GM21367 (cell line): Measurements from ENCODE around the gene EGFR.
A peak's percentile ranks its signal among the peaks of the same experiment; 100 is the strongest.

Experiments used
- ATAC-seq: cut with Tn5 transposase; IDR thresholded peaks from one replicate; pipeline ENCODE4 v1.9.1; 2021; ENCODE audit not compliant: unreplicated experiment

Gene EGFR

DNA sequence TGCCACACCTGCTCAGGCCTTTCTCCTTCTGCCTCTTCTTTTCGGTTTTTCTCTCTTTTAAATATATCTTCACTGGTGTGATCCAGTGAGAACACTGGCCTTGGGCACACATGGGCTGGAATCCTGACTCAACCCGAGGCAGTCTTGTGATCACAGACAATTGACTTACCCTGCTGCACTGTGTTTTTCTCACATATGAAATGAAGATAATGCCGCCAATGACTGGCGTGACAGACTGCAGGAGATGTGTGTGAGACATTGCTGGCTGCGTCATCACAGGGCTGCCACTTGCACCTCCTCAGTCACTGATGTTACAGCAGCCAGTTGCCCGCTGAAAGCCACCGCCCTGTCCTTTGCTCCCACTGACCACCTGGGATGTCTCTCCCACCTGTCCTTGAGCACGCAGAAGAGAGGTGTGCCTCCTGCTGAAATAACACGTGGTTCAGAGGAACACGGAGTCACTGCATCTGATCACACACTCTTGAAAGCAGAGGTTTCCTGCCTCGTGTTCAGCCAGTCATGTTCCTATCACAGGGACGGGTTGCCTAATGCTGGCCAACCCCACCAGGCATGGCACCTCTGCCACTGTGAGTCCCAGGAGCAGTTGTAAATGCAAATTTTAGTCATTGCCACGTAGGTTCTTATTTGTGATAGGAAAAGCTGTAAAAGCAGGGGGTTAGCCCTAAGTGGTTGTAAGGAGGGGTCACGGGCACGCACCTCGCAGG, 221.8 kb downstream of the EGFR start:
- no peak for ATAC-seq

DNA sequence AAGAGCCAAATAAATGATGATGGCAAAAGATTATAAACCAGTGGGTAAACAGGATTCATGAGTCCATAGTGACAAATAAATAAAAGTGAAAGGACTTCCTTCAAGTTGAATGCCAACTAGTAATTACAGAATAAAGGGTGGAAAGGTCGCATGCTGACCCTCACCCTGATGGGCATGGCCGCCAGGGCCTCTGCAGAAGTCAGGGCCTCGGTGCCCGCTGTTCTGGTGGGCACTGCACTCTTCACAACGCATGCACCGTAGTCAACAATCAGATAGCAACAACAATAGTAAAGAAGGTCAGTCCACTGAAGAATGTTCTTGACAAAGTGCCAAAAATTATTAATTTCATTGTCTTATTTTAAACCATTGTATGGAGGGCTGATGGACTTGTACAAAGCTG, 223.1 kb downstream of the EGFR start:
- ATAC-seq, result no peak

DNA sequence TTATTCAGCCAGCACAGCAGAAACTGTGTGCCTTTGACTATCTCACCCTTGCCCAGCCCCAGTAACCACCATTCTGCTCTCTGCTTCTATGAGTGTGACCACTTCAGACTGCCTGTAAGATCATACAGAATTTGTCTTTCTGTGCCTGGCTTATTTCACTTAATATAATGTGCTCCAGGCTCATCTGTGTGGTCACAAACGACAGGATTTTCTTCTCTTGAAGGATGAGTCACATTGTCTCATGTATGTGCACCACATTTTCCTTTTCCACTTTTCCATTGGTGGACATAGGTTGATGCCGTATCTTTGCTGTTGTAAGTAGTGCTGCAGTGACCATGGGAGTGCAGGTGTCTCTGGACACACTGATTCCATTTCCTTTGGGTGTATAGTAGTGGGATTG, 223.8 kb downstream of the EGFR start:
- no peak for ATAC-seq

DNA sequence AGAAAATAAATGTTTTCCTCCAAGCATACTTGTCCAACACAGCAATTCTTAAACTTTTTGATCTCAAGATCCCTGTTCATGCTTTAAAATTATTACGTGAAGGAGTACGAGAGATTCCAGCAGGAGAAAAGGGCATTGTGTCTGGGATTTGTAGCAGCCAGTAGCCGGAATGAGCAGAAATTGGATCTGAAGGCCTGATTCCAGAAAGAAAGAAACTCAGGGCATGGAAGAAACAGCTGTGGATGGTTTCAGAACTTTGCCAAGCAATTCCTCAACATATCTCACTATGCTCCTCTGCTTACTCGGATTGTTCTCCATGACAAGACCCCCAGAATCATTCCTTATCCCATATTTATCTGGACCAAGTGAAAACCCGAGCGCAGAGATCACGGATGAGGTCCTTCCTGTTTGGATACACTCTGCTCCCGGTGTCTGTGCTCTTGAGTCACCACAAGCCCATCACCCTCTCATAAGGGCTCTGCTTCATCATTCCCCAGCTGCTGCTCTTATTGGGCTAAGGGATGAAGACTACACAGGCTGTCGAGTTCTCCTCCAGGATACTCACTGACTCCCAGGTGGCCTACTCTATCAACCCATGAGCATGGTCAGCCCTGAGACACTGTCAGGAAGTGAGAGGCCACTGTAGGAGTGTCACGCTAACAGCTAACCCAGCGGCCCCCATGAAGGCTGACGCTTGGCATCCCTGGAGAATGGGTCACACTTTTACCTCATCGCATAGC, 225.4 kb downstream of the EGFR start:
- ATAC-seq, result no peak

DNA sequence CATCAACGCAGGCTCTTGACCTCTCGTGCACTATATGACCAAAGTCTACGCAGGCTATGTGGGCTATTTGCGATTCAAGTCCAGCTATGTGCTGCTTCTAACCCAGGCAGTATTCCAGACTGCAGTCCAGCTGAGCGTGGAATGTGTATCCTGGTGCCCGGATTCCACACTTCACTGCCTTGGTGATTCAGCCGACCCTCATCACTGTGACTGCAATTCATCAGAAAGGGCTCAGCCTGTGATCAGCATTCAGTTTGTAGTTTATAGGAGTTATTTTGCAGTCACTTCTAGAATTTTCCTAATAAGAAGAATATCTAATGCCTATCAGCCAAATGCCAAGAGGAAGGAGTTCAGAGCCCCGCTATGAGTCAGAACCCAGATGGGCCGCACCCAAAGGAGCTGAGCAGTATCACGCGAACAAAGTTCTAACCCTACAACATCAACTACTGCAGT, 226.5 kb downstream of the EGFR start:
- ATAC-seq, result no peak

DNA sequence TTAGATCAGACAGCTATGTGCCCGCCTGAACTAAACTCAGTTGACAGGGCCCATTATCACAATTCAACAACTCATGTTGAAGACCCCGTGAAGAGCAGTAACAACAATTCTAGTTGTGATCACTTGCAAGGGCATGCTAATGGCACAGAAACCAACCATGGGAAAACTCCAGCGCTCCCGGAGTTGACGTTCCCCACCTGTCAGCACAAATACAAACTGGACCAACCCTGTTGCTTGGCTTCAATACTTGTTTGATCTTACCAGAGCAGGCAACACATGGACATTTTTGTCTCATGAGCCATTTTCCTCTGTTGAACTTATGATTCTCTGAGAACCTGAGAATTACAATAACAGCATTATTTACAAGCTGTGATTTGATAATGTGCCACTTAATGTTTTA, 227.4 kb downstream of the EGFR start:
- ATAC-seq, result no peak

DNA sequence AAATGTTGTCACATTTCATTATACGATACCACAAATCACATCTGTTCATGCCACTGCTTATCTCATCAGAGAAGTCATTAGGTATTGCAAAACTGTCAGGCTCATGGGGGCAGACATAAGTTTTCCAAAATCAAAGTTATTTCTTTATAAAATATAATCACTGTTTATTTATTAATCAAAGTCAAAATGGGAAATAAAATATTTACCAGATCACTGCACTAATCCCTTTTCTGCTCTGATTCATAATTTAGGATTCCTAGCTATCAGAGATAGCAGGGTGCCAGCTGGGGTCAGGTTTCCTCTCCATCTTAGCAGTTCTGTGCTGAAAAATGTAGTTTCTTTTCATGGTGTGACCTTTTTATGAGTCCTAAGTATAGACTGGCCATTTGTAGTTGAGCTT, 228.6 kb downstream of the EGFR start:
- ATAC-seq, result no peak

DNA sequence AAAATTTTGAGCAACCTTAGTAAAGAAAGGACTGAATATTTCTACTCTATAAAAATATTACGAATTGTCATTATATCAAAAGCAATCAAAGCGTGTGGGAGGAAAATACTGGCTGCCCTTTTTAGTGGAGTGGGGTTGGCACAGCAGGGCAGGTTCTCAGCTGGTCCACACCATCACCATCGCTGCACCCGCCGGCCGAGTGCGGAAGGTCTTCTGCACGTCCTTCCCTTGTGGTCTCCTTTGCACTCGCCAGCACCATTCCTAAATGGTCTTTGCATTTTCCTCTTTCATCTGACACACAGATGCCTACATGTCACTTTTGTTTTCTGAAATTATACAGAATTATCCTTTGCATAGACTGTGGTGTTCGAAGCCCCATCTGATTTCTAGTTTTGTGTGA, 229.7 kb downstream of the EGFR start:
- ATAC-seq, result no peak

DNA sequence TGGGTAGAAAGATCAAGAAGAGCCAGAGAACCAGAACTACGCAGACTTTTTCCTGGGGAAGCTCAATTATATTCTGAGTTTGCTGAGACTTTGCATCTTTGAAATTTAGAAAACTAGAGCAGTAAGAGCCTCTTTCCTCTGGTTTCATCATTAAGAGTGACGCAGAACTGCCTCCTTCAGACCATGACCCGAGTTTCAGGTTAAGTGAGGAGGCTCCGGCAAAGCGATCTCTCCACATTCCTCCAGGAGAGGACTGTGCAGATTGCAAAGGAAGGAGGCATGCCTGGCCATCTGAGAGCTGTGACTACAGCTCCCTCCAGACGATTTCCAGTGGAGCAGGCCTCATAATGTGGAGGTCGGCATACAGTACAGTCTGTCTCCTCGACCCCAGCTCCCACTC, 230.5 kb downstream of the EGFR start:
- ATAC-seq, result no peak

DNA sequence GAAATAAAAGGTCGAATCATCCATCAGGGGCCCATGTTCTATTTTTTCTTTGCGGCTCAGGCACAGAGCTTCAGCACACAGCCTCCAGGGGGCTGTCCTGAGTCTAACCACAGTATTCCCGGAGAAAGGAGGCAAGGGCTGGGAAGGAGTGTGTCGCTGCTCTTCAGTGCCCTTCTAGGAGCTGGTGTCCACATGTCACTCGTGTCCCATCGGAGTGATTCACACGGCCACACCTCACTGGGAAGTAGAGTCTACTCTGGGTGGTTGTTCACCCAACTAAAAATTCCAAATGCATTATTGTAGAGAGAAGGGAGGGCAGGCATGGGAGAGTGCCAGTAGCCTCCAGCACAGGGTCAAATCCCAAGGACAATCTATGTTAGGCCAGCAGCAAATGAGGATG, 231.5 kb downstream of the EGFR start:
- ATAC-seq, result no peak

DNA sequence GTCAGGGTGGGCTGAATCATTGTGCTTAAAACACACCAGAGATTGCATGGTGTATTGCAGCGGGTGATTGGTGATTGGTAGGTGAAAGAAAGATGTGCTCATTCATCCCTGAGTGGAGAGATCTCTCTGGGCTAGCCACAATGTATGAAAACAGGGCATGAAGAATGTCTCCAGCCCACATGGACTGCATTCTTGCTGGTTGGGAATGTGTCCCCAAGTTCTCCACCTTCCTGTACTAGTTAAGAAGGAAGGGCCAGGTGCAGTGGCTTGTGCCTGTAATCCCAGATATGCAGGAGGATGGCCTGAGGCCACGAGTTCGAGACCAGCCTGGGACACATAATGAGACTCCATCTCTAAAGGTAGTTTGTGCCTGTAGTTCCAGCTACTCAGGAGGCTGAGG, 232.5 kb downstream of the EGFR start:
- ATAC-seq, result no peak

DNA sequence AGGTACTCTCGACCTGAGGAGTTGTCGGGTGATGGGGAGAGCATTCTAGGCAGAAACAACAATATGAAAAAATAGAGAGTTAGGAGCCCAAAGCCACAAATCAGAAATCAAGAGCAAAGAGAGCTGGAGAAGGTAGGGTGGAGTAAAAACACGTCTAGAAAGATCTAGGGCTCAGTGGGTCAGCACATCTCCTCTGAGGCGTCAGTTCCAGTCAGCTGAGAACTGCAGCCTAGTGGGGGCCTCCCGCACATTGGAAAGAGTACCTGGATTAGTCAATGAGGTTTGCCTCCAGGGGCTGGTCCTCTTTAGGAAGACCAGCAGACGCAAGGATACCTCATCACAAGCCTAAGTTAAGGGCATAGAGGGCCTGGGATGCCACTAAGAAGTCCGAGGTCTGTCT, 233.1 kb downstream of the EGFR start:
- ATAC-seq, result no peak

DNA sequence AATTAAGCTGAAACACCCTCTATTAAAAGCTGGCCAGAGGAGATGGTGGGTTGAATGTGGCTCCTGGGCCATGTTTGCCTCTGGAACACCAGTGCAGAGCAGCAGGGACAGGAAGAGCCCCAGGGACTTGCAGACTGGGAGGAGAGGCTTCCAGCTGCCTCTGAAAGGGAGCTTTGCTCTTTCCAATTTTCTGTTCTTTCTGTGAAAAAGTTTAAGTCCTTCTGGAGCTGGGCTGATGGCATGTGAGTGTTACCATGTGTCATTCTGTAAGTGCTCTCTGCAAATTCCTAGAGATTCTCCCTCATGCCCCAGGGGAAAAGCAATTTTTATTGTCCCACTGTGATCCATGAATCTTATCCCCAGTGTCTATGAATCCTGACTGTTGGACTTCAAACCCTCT, 233.6 kb downstream of the EGFR start:
- no peak for ATAC-seq

DNA sequence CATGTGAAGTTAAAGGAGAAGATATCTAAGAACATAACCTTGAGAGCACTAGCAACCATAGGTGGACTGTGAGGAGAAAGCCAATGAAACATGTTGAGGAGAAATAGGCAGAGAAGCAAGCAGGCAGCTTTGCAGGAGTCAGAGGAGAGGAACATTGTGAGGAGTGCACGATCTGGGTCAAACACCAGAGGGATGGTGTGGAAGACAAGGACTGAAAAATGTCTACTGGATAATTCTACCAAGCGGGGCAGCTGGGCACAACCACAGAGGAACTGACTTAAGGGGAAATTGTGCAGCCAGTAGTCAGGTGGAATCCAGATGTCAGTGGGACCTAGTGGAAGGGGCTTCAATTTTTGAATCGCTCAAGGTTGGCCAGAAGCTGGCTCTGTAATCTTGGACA, 234.4 kb downstream of the EGFR start:
- ATAC-seq, result no peak

DNA sequence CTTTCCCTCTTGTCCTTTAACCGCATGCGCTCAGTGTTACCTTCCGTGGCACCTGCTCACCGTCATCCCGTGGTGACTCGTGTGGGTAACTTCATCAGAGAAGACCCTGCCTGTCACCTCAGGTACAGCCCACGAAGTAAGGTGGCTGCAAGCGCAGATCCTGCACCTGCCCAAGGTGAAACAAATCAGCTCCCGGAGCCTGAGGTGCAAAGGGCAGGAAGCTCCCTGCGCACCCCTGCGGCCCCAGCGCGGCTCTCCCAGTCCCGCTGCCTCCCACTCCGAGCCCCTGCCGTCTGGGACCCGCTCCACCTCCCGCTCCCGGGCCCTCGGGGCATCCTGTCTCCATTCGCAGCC, 235.4 kb downstream of the EGFR start:
- ATAC-seq, result no peak

DNA sequence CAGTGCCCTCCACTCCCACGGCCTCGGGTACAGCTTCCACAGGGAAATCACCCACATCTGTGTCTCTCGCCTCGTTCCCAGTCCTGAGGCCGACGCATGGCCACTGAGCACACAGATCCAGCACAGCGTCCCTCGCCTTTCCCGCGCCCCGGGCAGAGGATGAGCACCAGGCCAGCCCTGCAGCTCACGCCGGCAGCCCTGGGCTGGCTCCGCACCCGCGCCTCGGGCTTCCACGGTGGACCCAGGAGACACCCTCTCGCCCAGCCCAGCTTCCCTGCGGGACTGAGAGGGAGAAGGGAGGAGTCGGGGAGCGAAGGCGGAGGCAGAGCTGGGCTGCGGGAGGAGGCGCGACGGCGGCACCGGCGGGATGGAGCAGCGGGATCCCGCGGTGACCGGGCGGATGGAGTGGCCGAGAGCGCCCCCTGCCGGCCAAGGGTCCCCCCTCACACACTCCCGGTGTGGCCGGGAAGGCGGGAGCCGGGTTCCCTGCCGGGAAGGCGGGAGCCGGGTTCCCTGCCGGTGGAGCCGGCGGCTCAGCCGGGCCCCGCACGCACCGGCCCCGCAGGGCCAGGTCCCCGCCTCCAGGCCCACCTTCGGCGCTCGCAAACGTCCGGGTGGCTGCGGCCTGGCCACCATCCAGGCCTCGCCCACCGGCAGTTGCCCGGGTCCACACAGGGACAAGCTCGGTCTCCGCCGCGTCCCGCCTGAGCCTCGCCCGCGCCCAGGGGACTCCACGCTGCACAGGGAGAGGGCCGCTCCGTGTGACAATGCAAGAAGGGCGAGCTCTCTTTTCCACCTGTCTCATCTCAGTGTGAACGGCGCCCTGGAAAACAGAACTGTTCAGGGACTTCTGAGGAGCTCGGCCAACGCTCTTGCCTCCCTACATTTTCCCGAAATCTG, 236.0 kb downstream of the EGFR start:
- ATAC-seq, result peak; percentile 77

DNA sequence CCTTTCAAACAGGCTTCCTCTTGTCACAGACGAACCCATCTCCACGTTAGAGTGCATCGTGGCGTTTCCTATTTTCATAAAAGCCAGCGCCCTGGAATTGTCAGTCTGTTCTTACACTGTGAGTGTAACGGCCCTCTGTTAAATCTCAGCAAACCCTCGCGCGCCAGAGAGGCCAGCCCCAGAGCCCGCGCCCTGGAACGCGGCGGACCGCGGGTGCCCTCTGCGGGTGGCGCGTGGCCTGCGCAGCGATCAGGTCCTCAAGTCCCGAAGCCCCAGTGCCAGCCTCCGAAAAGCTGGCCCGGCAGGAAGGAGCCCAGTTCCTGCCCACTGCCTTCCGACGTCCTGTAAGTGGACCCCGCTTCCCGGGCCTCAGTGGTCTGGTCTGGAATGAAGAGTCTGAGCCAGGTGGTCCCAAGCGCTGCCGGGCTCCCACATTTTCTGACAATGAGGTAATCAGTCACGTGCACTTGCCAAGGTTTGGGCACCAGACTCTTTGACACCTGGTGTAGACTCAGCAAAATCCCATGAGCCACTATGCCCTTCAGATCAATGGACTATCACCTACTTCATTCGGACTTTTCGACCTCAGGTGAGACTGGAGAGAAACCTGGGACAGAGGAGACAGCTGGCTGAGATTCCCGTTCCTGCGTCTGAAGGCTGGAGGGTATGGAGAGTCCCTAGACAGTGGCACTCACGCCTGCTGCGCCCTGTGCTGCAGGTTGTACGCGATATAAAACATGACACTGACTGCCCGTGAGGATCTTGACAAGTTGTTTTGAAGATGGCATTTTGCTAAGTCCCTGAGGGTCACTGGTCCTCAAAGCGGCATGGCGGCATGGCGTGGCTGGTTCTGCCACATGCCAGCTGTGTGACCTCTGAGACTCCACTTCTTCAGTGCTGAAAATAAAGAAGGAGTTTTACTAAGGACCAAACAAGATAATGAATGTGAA, 237.0 kb downstream of the EGFR start:
- ATAC-seq, result peak; percentile 78

DNA sequence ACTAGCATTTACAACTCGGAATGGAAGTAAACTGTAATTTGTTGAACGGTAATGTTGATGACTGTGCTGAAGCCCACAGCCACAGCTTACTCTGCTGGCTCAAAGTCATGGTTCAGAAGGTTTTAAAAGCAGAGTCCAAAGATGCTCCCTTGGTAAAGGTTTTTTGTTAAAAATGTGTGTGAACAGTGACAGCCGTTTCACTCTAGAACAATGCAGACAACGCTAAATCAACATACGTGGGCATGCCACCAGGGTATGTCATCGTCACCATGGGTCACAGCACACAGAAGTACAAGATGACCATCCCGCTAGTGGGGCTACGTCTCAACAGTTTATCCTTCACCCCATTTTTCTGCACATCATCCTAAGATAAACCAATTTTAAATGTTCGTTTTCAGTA, 239.8 kb downstream of the EGFR start:
- no peak for ATAC-seq

DNA sequence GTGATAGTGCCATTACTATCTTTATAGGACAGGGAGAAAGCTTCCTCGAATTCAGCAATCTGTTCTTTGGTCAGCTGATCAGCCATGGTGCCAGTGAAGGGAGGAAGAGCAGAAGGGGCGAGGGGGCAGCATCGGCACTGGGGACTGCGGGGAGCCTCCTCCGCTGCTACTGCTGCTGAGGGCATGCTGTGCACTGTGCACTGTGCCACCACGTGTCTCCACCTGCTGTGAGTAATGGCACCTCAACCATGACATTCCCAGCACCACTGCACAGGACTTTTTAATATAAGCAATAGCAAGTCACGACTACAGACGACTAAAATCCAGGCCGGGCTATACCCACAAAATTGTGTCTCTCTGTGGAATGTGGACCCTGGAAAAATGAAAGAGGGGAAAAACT, 241.4 kb downstream of the EGFR start:
- no peak for ATAC-seq

DNA sequence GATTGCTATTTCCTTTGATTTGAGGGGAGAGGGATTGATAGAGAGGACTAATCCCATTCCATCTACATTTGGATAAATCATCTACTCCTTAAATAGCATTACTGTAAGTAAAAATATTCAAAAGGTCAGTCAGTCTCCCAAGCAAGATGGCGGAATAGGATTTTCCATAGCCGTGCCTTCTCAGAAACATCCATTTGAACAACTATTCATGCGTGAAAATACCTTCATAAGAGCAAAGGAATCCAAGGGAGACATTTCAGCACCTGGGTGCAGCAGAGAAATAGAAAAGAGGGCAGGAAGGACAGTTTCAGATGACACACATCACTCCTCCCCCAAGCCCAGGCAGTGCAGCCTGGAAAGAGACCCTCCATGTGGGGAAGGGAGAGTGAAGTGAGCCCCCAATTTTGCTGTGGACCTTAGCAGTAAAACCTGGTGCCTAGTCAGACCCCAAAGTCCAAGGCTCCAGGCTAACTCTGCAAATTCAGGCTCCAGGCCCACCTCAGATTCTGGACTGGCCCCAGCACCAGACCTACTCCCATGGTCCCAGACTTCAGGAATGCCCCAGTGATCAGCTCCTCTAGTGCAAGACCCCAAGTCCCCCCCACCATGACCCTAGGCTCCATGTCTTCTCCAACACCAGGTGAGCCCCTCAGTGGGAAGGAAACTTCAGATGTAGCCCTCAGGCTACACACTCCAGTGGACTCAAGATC, 242.0 kb downstream of the EGFR start:
- ATAC-seq, result no peak
